Panc1 (cell line): ENCODE measurements around the gene SDR9C7. TPM values are rescaled to one million over a fixed set of nuclear protein-coding genes. Genes with fewer than 3 reads are reported as not detected.
"Not testable (repeated sequence)": the region's sequence is repeated elsewhere in the genome, so short reads cannot be mapped to it uniquely, and the experiment has no call there.

ENCODE experiments used
- ATAC-seq: fragments of 200-7000 bp; cut with Tn5 transposase; 2 replicates; pipeline ENCODE4 v1.9.1; 2020; ENCODE audit warnings: mild to moderate bottlenecking, moderate library complexity
- BruUV-seq: library from RNA; stranded (reverse); fragments of 400-500 nt; replicated peaks from 2 replicates; lab custom pipeline; 2021; lab: Mats Ljungman, UMichigan
- CTCF ChIA-PET: fragments of 300-600 bp; sonication (Branson Sonifier 250); formaldehyde crosslinking; loops from one replicate; lab custom pipeline; 2022; ENCODE audit warnings: antibody characterized with exemption; lab: Charles Lee
- POLR2A ChIA-PET: fragments of 300-600 bp; sonication (Branson Sonifier 250); formaldehyde crosslinking; loops from one replicate; lab custom pipeline; 2022; ENCODE audit warnings: antibody characterized with exemption; lab: Charles Lee
- DNase-seq: peaks from one replicate; pipeline ENCODE4 v3.0.0-alpha.2; 2010; ENCODE audit warnings: low read depth, low spot score
- H3K27ac ChIP-seq: 2 replicates; pipeline ENCODE4 v1.5.1; 2011; ENCODE audit warnings: mild to moderate bottlenecking, low read length, inconsistent platforms
- H3K27me3 ChIP-seq: fragments of 200-500 bp; sonication (Bioruptor generic); 2 replicates; pipeline ENCODE4 v1.6.0; 2014; ENCODE audit warnings: low read length, inconsistent platforms; ENCODE audit not compliant: control insufficient read depth, insufficient read depth
- H3K36me3 ChIP-seq: fragments of 200-500 bp; sonication (Bioruptor generic); 2 replicates; pipeline ENCODE4 v1.5.1; 2014; ENCODE audit warnings: inconsistent platforms, mild to moderate bottlenecking, low read length, moderate library complexity; ENCODE audit not compliant: control insufficient read depth, insufficient read depth
- H3K4me1 ChIP-seq: 2 replicates; pipeline ENCODE4 v1.5.1; 2011; ENCODE audit warnings: inconsistent platforms, mild to moderate bottlenecking, low read length, moderate library complexity; ENCODE audit not compliant: control insufficient read depth, insufficient read depth
- H3K4me3 ChIP-seq, 2 experiments: 2 replicates each; pipeline ENCODE4 v1.5.1; 2011 to 2012; ENCODE audit warnings: low read depth in 2 of 2, low read length in 2 of 2, mild to moderate bottlenecking in 2 of 2, inconsistent platforms in 1 of 2, moderate library complexity in 1 of 2
- H3K9me3 ChIP-seq: fragments of 200-500 bp; sonication (Bioruptor generic); 2 replicates; pipeline ENCODE4 v1.5.1; 2014; ENCODE audit warnings: low read depth, mild to moderate bottlenecking, inconsistent platforms, low read length, moderate library complexity; ENCODE audit not compliant: control insufficient read depth, insufficient read depth
- CTCF ChIP-seq: fragments of 450-650 bp; IDR thresholded peaks from 2 replicates; pipeline ENCODE4 v1.5.1; 2017; ENCODE audit warnings: mild to moderate bottlenecking
- POLR2AphosphoS5 ChIP-seq: IDR thresholded peaks from 2 replicates; pipeline ENCODE4 v1.6.1; 2012; ENCODE audit warnings: mild to moderate bottlenecking, low read depth, low read length, moderate library complexity
- REST ChIP-seq, 2 experiments: IDR thresholded peaks; 2 replicates each; pipeline ENCODE4 v1.6.1; 2011 to 2012; ENCODE audit warnings: low read depth in 2 of 2, control low read depth in 1 of 2, low read length in 1 of 2, mild to moderate bottlenecking in 1 of 2, moderate library complexity in 1 of 2; ENCODE audit not compliant: insufficient read depth in 1 of 2
- SIN3A ChIP-seq: IDR thresholded peaks from 2 replicates; pipeline ENCODE4 v1.6.1; 2012; ENCODE audit warnings: low read depth, mild to moderate bottlenecking, low read length, moderate library complexity, borderline replicate concordance; ENCODE audit not compliant: insufficient read depth
- TCF7L2 ChIP-seq: IDR thresholded peaks from 2 replicates; pipeline ENCODE4 v1.6.1; 2011; ENCODE audit warnings: mild to moderate bottlenecking, low read depth, low read length, inconsistent platforms
- in situ Hi-C: cut with HindIII; loops from 2 replicates; pipeline ENCODE4 v1.10.0; 2016; ENCODE audit warnings: low sequenced_read_pairs, low pct_unique_long_range_greater_than_20kb
- intact Hi-C: fragments of 100-400 bp; cut with micrococcal nuclease; formaldehyde crosslinking; loops from one replicate; pipeline ENCODE4 v1.10.0; 2022; ENCODE audit not compliant: unreplicated experiment
- total RNA-seq: library from RNA; stranded (reverse); gene quantifications from one replicate; pipeline ENCODE4 v1.2.1, GENCODE V29; 2021; ENCODE audit not compliant: unreplicated experiment

The SDR9C7 gene
- total RNA-seq, 1 experiment from 2014 or later = not detected

DNA sequence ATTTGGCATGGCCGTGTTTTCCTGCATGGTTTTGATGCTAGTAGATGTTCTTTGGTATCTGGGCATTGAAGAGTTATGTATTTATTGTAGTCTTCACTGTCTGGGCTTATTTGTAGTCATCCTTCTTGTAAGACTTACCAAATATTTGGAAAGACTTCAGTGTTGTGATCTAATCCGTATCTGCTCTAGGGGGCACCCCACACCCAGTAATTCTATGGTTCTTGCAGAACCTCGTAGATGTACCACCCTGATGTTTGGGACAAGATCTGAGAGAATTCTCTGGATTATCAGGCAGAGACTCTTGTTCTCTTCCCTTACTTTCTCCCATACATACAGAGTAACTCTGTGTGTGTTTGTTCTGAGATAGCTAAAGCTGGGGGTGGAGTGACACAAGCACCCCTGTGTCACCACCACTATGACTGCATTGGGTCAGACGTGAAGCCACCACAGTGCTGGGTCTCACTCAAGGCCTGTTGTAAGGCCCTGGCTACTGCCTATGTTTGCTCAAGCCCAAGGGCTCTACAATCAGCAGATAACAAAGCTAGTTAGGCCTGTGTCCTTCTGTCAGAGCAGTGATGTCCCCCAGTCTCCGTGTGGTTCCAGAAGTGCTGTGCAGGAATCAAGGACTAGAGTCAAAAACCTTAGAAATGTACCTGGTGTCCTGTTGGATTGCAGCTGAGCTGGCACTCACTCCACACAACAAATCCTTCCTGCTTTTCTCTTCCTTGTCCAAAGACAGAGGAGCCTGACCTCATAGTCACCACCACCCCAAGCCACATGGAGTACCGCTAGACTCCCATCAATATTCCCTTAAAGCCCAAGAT, 13.6 kb upstream of the SDR9C7 start:
- intact Hi-C loops (no loop called here), in situ Hi-C loops (no loop called here)
- BruUV-seq = no TSS peak
- Histone ChIP-seq H3K27ac (no peak overlapping the region), H3K4me3 (no peak overlapping the region), H3K4me1 (no peaks in the 10 kb centered on the region), H3K9me3 (no peaks in the 10 kb centered on the region), H3K27me3 (no peaks in the 10 kb centered on the region), H3K36me3 (no peaks in the 10 kb centered on the region)
- ATAC-seq (no peak), DNase-seq (no peak)
- ChIA-PET CTCF (no interaction called here), POLR2A (no interaction called here)
- TF ChIP-seq TCF7L2 = no peak

DNA sequence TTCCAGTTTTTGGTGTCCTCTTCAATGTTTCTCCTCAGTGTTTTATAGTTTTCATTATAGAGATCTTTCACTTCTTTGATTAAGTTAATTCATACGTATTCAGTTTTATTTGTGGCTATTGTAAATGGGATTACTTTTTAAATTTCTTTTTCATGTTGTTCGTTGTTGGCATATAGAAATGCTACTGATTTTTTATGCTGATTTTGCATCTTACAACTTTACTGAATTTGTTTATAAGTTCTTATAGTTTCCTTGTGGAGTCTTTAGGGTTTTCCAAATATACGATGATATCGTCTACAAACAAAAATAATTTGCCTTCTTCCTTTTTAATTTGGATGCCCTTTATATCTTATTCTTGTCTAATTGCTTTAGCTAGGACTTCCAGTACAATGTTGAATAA, 9.7 kb upstream of the SDR9C7 start:
- BruUV-seq = no TSS peak
- no peaks in the 10 kb centered on the region for H3K9me3 ChIP-seq
- in situ Hi-C loops (no loop called here), intact Hi-C loops (no loop called here)
- no peaks in the 10 kb centered on the region for H3K36me3 ChIP-seq
- H3K4me3 ChIP-seq = no peak overlapping the region
- TF ChIP-seq CTCF = no peak
- no peak for TF ChIP-seq POLR2AphosphoS5
- no peak for TF ChIP-seq SIN3A
- no peak for TF ChIP-seq TCF7L2
- TF ChIP-seq REST (IDR thresholded peaks at IDR 0.05; ENCODE audit: insufficient read depth in 1 of 2, low read depth in 2 of 2, low read length in 1 of 2) = no peak
- ChIA-PET CTCF (no interaction called here), POLR2A (no interaction called here)
- no peak overlapping the region for H3K27ac ChIP-seq
- ATAC-seq = no peak
- H3K4me1 ChIP-seq = peaks cover 7% of the 10 kb centered on the region
- no peaks in the 10 kb centered on the region for H3K27me3 ChIP-seq
- DNase-seq = no peak

DNA sequence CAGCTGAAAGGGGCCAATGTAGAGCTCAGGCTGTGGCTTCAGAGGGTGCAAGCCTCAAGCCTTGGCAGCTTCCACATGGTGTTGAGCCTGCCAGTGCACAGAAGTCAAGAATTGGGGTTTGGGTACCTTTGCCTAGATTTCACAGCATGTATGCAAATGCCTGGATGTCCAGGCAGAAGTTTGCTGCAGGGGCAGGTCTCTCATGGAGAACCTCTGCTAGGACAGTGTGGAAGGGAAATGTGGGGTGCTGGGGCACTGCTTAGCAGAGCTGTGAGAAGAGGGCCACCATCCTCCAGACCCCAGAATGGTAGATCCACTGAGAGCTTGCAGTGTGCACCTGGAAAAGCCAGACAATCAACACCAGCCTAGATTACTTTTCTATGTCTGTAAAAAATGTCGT, 9.2 kb upstream of the SDR9C7 start:
- H3K4me3 ChIP-seq, H3K36me3 ChIP-seq, H3K27me3 ChIP-seq, H3K27ac ChIP-seq, BruUV-seq, DNase-seq, in situ Hi-C loops, CTCF ChIA-PET, intact Hi-C loops, H3K9me3 ChIP-seq, POLR2A ChIA-PET, ATAC-seq, H3K4me1 ChIP-seq: not testable (repeated sequence)
